Gastrocnemius medialis (tissue), 4 donors: ENCODE measurements around the gene SELENOO.

ENCODE experiments used
- CTCF ChIP-seq, 5 experiments: fragments of 450-650 bp in 3 of 5; fragments of 200-600 bp in 2 of 5; sonication (generic) in 2 of 5; IDR thresholded peaks in 4 of 5; conservative IDR thresholded peaks in 1 of 5; 1 replicate in 4 of 5; 2 replicates in 1 of 5; pipeline ENCODE4 v1.5.1; 2016 to 2019; ENCODE audit warnings: antibody characterized with exemption in 5 of 5, mild to moderate bottlenecking in 3 of 5, moderate library complexity in 3 of 5
- POLR2A ChIP-seq, 2 donors: fragments of 450-650 bp; IDR thresholded peaks; one replicate each; pipeline ENCODE4 v1.6.1; 2017; ENCODE audit warnings: antibody characterized with exemption in 2 of 2, mild to moderate bottlenecking in 2 of 2, moderate library complexity in 2 of 2

GRCh38 chr22:50186181-50186714 lies 14.6 kb upstream of the SELENOO start:
- TF ChIP-seq CTCF (IDR thresholded peaks at IDR 0.05 in 4 of 5, conservative IDR thresholded peaks at IDR 0.05 in 1 of 5) (no peak), POLR2A (IDR thresholded peaks at IDR 0.05) (no peak)
